Measurements from ENCODE around the gene OR4A15.

The OR4A15 gene

DNA sequence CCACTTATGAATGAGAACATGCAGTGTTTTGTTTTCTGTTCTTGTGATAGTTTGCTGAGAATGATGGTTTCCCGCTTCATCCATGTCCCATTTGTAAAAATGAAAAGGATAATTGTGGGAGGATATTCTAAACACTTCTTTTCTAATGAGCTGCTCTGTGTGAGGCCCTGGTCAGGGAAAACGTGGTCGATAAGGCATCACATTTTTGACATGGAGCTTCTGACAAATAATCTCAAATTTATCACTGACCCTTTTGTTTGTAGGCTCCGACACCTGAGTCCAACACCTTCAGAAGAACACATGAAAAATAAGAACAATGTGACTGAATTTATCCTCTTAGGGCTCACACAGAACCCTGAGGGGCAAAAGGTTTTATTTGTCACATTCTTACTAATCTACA, at the start of gene OR4A15:
TSS of gene OR4A15 (plus strand) at position 301 of the 400 bp plus-strand sequence. CDS start at position 301, 0 bp downstream.
- DNase-seq (ENCODE audit: low read depth) = no peak

DNA sequence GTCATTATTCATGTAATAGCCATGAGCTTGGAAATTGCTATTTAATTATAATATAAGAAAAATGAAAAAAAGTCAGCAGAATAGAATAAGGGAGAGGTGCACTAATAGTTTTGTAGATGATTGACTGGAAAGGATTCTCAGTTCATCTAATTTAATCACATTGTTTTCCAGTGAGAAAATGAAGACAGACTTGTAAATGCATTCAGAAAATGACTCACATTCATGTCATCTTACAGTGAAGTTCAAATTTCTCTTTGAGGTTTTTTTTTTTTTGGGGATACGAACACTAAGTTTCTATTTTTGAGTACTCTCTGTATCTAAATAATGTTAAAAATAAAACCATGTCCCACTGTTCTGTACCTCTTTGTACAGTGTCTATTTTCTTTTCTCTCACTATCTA, 43.3 kb upstream of the OR4A15 start:
- DNase-seq (ENCODE audit: low read depth) = no peak

DNA sequence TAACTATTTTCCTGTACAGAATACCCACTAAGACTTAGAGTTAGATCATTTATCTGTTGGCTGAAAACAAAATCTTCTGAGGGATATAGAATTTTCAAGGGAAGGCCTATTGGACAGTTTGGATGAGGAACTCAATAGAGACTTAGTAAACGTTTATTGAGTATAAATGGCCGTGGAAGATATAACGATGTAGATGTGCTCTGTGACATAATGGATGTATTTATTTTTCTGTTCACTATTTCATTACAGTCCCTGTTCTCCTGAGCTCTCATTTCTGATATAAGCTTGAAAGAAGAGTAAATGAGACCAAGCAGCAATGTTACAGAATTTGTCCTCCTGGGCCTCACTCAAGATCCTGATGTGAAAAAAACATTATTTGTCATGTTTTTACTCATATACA, 24.9 kb upstream of the OR4A15 start, which contains the start of gene OR4A16:
TSS of gene OR4A16 (plus strand) at position 301 of the 400 bp plus-strand sequence. CDS start at position 301, 0 bp downstream.
- no peak for DNase-seq (ENCODE audit: low read depth)

DNA sequence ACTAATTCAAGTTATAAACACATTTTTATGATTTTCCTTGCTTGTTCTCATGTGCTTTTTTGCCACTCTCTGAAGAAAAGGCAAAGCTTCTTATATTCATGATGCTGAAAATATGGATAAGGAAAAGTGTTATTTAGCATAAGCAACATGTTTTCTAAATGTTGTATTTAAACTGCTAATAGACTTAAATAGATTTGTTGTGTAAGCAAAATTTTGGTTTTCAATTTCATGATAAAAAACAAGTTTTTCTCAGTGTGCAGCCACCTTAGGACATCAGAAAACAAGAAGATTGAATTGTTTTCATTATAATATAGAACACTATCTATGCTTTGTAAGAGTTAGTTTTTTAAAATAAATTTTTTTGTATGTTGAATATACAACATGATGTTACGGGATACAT, 22.5 kb upstream of the OR4A15 start:
- no peak for DNase-seq (ENCODE audit: low read depth)

DNA sequence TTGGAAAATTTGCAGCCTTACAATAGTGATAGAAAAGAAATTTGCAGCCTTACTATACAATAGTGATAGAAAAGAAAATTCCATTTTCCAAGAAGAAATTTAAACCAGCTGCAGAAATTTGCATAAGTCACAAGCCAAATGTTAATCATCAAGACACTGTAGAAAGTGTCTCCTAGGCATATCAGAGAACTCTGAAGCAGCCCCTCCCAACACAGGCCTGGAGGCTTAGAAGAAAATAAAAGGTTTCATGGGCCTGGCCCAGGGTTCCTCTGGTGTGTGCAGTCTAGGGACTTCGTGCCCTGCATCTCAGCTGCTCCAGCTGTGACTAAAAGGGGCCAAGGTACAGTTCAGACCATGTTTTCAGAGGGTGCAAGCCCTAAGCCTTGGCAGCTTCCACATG, 18.7 kb upstream of the OR4A15 start:
- DNase-seq (ENCODE audit: low read depth) = no peak

DNA sequence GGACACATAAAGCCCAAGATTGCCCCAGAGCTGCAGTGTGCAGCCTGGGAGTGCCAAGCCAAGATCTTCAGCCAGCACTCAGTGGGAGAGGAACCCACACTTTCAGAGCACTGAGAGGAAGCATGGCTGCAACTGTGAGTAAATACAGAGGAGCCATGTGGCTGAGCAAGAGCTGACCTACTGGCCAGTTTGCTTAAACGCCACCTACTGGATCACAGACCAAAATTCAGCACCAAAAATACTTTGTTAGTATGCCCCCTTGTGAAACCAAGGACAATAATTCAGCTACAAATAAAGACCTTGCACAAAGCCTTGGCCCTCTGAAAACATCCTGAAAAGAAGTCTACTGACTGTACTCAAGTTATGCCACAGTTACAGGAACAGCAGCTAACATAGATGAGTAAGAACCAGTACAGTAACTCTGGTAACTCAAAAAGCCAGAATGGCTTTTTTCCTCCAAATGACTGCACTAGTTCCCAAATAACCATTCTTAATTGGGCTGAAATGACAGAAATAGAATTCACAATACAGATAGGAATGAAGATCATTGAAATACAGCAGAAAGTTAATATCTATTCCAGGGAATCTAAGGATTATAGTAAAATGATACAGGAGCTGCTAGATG, 10.1 kb upstream of the OR4A15 start:
- DNase-seq (ENCODE audit: low read depth) = no peak

DNA sequence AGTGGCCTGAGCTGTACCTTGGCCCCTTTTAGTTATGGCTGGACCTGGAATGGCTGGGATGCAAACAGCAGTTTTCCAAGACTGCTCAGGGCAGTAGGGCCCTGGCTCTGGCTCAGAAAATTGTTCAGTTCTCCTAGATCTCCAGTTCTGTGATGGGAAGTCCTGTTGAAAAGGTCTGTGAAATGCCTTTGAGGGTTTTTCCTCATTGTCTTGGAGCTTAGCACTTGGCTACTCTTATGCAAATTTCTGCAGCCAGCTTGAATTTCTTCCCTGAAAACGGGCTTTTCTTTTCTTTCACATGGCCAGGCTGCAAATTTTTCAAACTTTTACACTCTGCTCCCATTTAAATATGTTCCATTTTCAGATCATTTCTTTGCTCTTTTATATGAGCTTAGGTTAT, 33.2 kb downstream of the OR4A15 start:
- no peak for DNase-seq (ENCODE audit: low read depth)
